ENCODE results near the gene WIPF2. TPM values are rescaled to one million over a fixed set of nuclear protein-coding genes. Genes with fewer than 3 reads are reported as not detected.

Gene WIPF2
- total RNA-seq, 1 donor from 2014 or later = 12.3 TPM

GRCh38 chr17:40317880-40318829, 99.1 kb downstream of the WIPF2 start:
- DNase-seq (ENCODE audit: missing footprints) (peak; percentile 99), ATAC-seq (peak; percentile 93)
- intact Hi-C loops (cut with DNase I) = no loop called here

GRCh38 chr17:40318830-40319391, 99.8 kb downstream of the WIPF2 start:
- DNase-seq (ENCODE audit: missing footprints) = no peak
- ATAC-seq = no peak
- intact Hi-C loops (cut with DNase I) = no loop called here

- DNase-seq (ENCODE audit: missing footprints) (peak; percentile 86), ATAC-seq (no peak)
- intact Hi-C loops (cut with DNase I) = no loop called here
These were observed 100.8 kb downstream of the WIPF2 start for GRCh38 chr17:40319651-40320540.

GRCh38 chr17:40320756-40321523, 101.8 kb downstream of the WIPF2 start:
- DNase-seq (ENCODE audit: missing footprints) = peak; percentile 82
- intact Hi-C loops (cut with DNase I) = no loop called here
- peak; percentile 14 for ATAC-seq

GRCh38 chr17:40321524-40321929, 102.4 kb downstream of the WIPF2 start:
- DNase-seq (ENCODE audit: missing footprints) = peak; percentile 77
- ATAC-seq = no peak
- intact Hi-C loops (cut with DNase I) = no loop called here

- ATAC-seq = peak; percentile 26
- intact Hi-C loops (cut with DNase I) = loop anchor here (2.0 kb wide), 1 partner anchor 23 kb away; no protein-coding TSS in a partner anchor
- DNase-seq (ENCODE audit: missing footprints) = peak; percentile 85
These were observed 102.9 kb downstream of the WIPF2 start for GRCh38 chr17:40321961-40322357.

GRCh38 chr17:40322358-40323315, 103.5 kb downstream of the WIPF2 start:
- DNase-seq (ENCODE audit: missing footprints) (peak; percentile 87), ATAC-seq (peak; percentile 18)
- intact Hi-C loops (cut with DNase I) = loop anchor here (2.0 kb wide), 1 partner anchor 22 kb away; no protein-coding TSS in a partner anchor

- peak; percentile 86 for DNase-seq (ENCODE audit: missing footprints)
- ATAC-seq = peak; percentile 8
- intact Hi-C loops (cut with DNase I) = loop anchor here (2.0 kb wide), 1 partner anchor 21 kb away; no protein-coding TSS in a partner anchor
These were observed 104.6 kb downstream of the WIPF2 start for GRCh38 chr17:40323391-40324381.

GRCh38 chr17:40325156-40326013, 106.3 kb downstream of the WIPF2 start:
- ATAC-seq (no peak), DNase-seq (ENCODE audit: missing footprints) (peak; percentile 52)
- intact Hi-C loops (cut with DNase I) = no loop called here

- intact Hi-C loops (cut with DNase I) = no loop called here
- DNase-seq (ENCODE audit: missing footprints) (peak; percentile 70), ATAC-seq (no peak)
These were observed 107.1 kb downstream of the WIPF2 start for GRCh38 chr17:40326014-40326831.

- ATAC-seq (no peak), DNase-seq (ENCODE audit: missing footprints) (no peak)
- intact Hi-C loops (cut with DNase I) = no loop called here
These were observed 107.7 kb downstream of the WIPF2 start for GRCh38 chr17:40326832-40327199.

- no peak for ATAC-seq
- no peak for DNase-seq (ENCODE audit: missing footprints)
These were observed 108.2 kb downstream of the WIPF2 start for GRCh38 chr17:40327244-40327729.

GRCh38 chr17:40327735-40328385, 108.8 kb downstream of the WIPF2 start:
- intact Hi-C loops (cut with DNase I) = no loop called here
- ATAC-seq (no peak), DNase-seq (ENCODE audit: missing footprints) (peak; percentile 76)

More at GRCh38 chr17:40327244-40327729, 108.2 kb downstream of the WIPF2 start:
- intact Hi-C loops (cut with DNase I) = no loop called here

- intact Hi-C loops (cut with DNase I) = no loop called here
- no peak for ATAC-seq
- DNase-seq (ENCODE audit: missing footprints) = no peak
These were observed 109.3 kb downstream of the WIPF2 start for GRCh38 chr17:40328386-40328766.
